K562 (cell line): ENCODE results near the gene PDE12. TPM values are rescaled to one million over a fixed set of nuclear protein-coding genes. Genes with fewer than 3 reads are reported as not detected.

Source experiments
- ATF4 ChIP-seq: fragments of 450-650 bp; formaldehyde crosslinking; IDR thresholded peaks from 2 replicates; pipeline ENCODE4 v1.4.0; 2022; ENCODE audit warnings: mild to moderate bottlenecking, moderate library complexity
- CBX5 ChIP-seq: IDR thresholded peaks from 2 replicates; pipeline ENCODE4 v1.6.1; 2014; ENCODE audit warnings: low read depth, borderline replicate concordance
- FOXJ2 ChIP-seq: fragments of 200-800 bp; sonication (Bioruptor generic); IDR thresholded peaks from 2 replicates; pipeline ENCODE4 v1.6.1; 2016; ENCODE audit warnings: missing genetic modification characterization, missing compliant biosample characterization
- MED1 ChIP-seq: sonication (generic); formaldehyde crosslinking; IDR thresholded peaks from 2 replicates; pipeline ENCODE4 v1.8.1; 2023; ENCODE audit warnings: missing genetic modification reagents, borderline replicate concordance
- MEF2D ChIP-seq: conservative IDR thresholded peaks from 2 replicates; pipeline ENCODE4 v1.6.1; 2016; ENCODE audit warnings: low read depth, missing genetic modification characterization, missing compliant biosample characterization
- NCOA1 ChIP-seq: fragments of 450-650 bp; IDR thresholded peaks from 2 replicates; pipeline ENCODE4 v1.6.1; 2016; ENCODE audit warnings: low read depth
- NR0B1 ChIP-seq: fragments of 450-650 bp; IDR thresholded peaks from one replicate; pipeline ENCODE4 v1.6.1; 2018; ENCODE audit warnings: mild to moderate bottlenecking, moderate library complexity; ENCODE audit not compliant: partially characterized antibody
- PCBP2 ChIP-seq: fragments of 200-400 bp; formaldehyde crosslinking; IDR thresholded peaks from 2 replicates; pipeline ENCODE4 v1.6.1; 2018; ENCODE audit warnings: low read length, low read depth, mild to moderate bottlenecking, moderate library complexity; ENCODE audit not compliant: poor library complexity, severe bottlenecking
- PHTF2 ChIP-seq: fragments of 250-450 bp; sonication (Bioruptor Pico); IDR thresholded peaks from 2 replicates; pipeline ENCODE4 v1.5.0; 2021; ENCODE audit warnings: mild to moderate bottlenecking
- RBFOX2 ChIP-seq: fragments of 200-400 bp; formaldehyde crosslinking; IDR thresholded peaks from 2 replicates; pipeline ENCODE4 v1.6.1; 2017; ENCODE audit warnings: low read depth, mild to moderate bottlenecking, low read length, moderate library complexity
- ZBTB1 ChIP-seq: sonication (generic); formaldehyde crosslinking; IDR thresholded peaks from 2 replicates; pipeline ENCODE4 v1.8.1; 2023; ENCODE audit warnings: missing genetic modification reagents, low read depth, mild to moderate bottlenecking, borderline replicate concordance
- ZNF263 ChIP-seq: sonication (generic); formaldehyde crosslinking; IDR thresholded peaks from 2 replicates; pipeline ENCODE4 v1.8.0; 2022; ENCODE audit warnings: mild to moderate bottlenecking, missing genetic modification reagents, borderline replicate concordance
- ZNF589 ChIP-seq: fragments of 200-800 bp; sonication (Bioruptor generic); IDR thresholded peaks from 2 replicates; pipeline ENCODE4 v1.6.1; 2016; ENCODE audit warnings: low read depth, missing genetic modification characterization, missing compliant biosample characterization
- polyA plus RNA-seq, 8 experiments: library from polyadenylated mRNA; depleted of rRNA in 4 of 8; stranded (reverse) in 5 of 8; unstranded in 3 of 8; fragments of >200 nt; fragmentation: Nextera tagmentation in 2 of 8; fragmentation: Illumina TruSeq in 1 of 8; extraction: Ambion mirVana in 2 of 8; extraction: Trizol in 1 of 8; gene quantifications; 2 replicates each; pipeline versions ENCODE4 v1.2.1 to v1.2.3, GENCODE V29; 2011 to 2014; ENCODE audit warnings: inconsistent platforms in 1 of 8, missing spikeins in 1 of 8
- total RNA-seq, 7 experiments: library from RNA; depleted of rRNA in 6 of 7; stranded (reverse); fragments of >200 nt in 6 of 7; fragmentation: Illumina TruSeq in 2 of 7; extraction: Trizol in 2 of 7; gene quantifications; 2 replicates each; pipeline versions ENCODE4 v1.2.1 to v1.2.3, GENCODE V29; 2011 to 2021; ENCODE audit warnings: low replicate concordance in 1 of 7
- TF ChIP-seq, protein P1 (sequence below), 2 experiments: fragments of 450-650 bp; conservative IDR thresholded peaks; 2 replicates each; pipeline ENCODE4 v1.6.1; 2017; ENCODE audit warnings: mild to moderate bottlenecking in 2 of 2, moderate library complexity in 2 of 2

The PDE12 gene
- total and polyA plus RNA-seq, 9 of the 15 experiments (the other 6 are each of a cell fraction or from before 2014, with no cell fraction given), result 2.1 to 20.5 (median 10.0) TPM

DNA sequence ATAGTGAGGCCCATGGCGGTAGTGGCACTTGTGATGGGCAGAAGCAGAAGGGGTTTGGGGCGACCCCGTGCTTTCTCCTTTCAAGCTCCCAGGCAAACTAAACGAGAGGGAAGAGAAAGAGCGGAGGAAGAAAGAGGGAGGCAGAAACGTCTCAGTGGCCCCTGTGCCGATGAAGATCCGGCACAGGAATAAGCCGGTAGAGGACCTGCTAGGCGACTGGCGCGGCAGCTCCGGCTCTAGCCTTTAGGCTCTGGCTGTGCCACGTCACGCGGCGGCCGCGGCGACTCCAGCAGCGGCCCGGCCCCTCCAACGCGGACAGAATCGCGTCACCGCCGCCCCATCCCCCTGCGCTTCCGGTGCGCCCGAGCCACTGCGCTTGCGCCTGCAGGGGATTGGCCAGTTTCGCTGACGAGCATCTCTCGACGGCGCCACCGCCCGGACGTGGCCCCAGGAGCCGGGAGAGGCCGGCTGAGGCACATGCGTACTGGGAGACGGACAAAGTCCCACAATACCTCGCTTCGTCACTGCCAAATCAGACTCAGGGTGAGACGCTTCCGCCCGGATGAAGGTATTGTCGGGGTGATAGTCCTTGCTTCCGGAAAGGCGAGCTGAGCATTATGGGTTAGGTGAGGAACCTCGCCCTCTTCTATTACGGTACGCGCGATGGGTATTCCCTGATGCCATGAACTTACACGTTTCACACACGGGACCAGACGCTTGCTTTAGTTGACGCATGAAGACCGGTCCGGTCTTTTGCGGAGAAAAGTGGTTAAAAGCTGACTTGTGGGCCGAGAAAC, 41.3 kb downstream of the PDE12 start, which contains the start of gene ARF4 (continued):
- TF ChIP-seq NR0B1 (no peak), CBX5 (no peak), FOXJ2 (tag) (peak; percentile 64), ZBTB1 (CRISPR knock-in tag) (no peak), MEF2D (0 out of 2 replicates have a peak, but pooled peaks have one; percentile 21), PHTF2 (CRISPR knock-in tag) (no peak), ATF4 (CRISPR knock-in tag) (no peak), MED1 (no peak), PCBP2 (no peak), ZNF263 (CRISPR knock-in tag) (peak; percentile 16; the same call in 1 of the 2 replicates), RBFOX2 (peak; percentile 99), ZNF589 (no peak; the same call in 1 of the 2 replicates), NCOA1 (0 out of 2 replicates have a peak, but pooled peaks have one; percentile 35)
- TF ChIP-seq, protein P1, sequence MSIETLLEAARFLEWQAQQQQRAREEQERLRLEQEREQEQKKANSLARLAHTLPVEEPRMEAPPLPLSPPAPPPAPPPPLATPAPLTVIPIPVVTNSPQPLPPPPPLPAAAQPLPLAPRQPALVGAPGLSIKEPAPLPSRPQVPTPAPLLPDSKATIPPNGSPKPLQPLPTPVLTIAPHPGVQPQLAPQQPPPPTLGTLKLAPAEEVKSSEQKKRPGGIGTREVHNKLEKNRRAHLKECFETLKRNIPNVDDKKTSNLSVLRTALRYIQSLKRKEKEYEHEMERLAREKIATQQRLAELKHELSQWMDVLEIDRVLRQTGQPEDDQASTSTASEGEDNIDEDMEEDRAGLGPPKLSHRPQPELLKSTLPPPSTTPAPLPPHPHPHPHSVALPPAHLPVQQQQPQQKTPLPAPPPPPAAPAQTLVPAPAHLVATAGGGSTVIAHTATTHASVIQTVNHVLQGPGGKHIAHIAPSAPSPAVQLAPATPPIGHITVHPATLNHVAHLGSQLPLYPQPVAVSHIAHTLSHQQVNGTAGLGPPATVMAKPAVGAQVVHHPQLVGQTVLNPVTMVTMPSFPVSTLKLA (conservative IDR thresholded peaks at IDR 0.05), result peak; percentile 77 to 90; a peak in 1 of 4 replicates
